ENCODE results near the gene PBLD.
"Not testable (repeated sequence)": the region's sequence is repeated elsewhere in the genome, so short reads cannot be mapped to it uniquely, and the experiment has no call there.

Gene PBLD

GRCh38 chr10:68330852-68331454, 1.8 kb downstream of the PBLD start:
- peak; percentile 56 for DNase-seq (ENCODE audit: low spot score)

- DNase-seq (ENCODE audit: low spot score) = no peak
Observed at GRCh38 chr10:68329506-68329861, 3.2 kb downstream of the PBLD start.

- no peak for DNase-seq (ENCODE audit: low spot score)
Observed at GRCh38 chr10:68327889-68328786, 4.6 kb downstream of the PBLD start.

- DNase-seq (ENCODE audit: low spot score) = not testable (repeated sequence)
Observed at GRCh38 chr10:68324396-68324795, 8.3 kb downstream of the PBLD start.

GRCh38 chr10:68318331-68319059, 14.2 kb downstream of the PBLD start:
- DNase-seq (ENCODE audit: low spot score) = no peak

GRCh38 chr10:68315582-68315981, 17.1 kb downstream of the PBLD start:
- DNase-seq (ENCODE audit: low spot score) = no peak

- DNase-seq (ENCODE audit: low spot score) = not testable (repeated sequence)
Observed at GRCh38 chr10:68314930-68315329, 17.8 kb downstream of the PBLD start.

- DNase-seq (ENCODE audit: low spot score) = no peak
Observed at GRCh38 chr10:68310531-68310930, 22.2 kb downstream of the PBLD start.

- DNase-seq (ENCODE audit: low spot score) = no peak
Observed at GRCh38 chr10:68305854-68306253, 26.9 kb downstream of the PBLD start.

GRCh38 chr10:68303849-68304412, 28.8 kb downstream of the PBLD start:
- DNase-seq (ENCODE audit: low spot score) = no peak

GRCh38 chr10:68302871-68303270, 29.9 kb downstream of the PBLD start:
- DNase-seq (ENCODE audit: low spot score) = no peak

- DNase-seq (ENCODE audit: low spot score) = no peak
Observed at GRCh38 chr10:68302503-68302823, 30.3 kb downstream of the PBLD start.

GRCh38 chr10:68301790-68302502, 30.8 kb downstream of the PBLD start:
- DNase-seq (ENCODE audit: low spot score) = no peak

GRCh38 chr10:68301301-68301700, 31.4 kb downstream of the PBLD start:
- DNase-seq (ENCODE audit: low spot score) = no peak

- no peak for DNase-seq (ENCODE audit: low spot score)
Observed at GRCh38 chr10:68296843-68297663, 35.7 kb downstream of the PBLD start.

- no peak for DNase-seq (ENCODE audit: low spot score)
Observed at GRCh38 chr10:68290736-68291135, 42.0 kb downstream of the PBLD start.

- DNase-seq (ENCODE audit: low spot score) = no peak
Observed at GRCh38 chr10:68288717-68289116, 44.0 kb downstream of the PBLD start.

GRCh38 chr10:68284062-68285001, 48.4 kb downstream of the PBLD start:
- DNase-seq (ENCODE audit: low spot score) = peak; percentile 55

GRCh38 chr10:68280758-68281157, 52.0 kb downstream of the PBLD start:
- DNase-seq (ENCODE audit: low spot score) = no peak
